ENCODE results near the gene PRMT7.
A peak's percentile ranks its signal among the peaks of the same experiment; 100 is the strongest.

PRMT7 gene

GRCh38 chr16:68309799-68310198 is 1.0 kb upstream of the PRMT7 start:
- no peak for ATAC-seq
- peak overlapping the region; percentile 96 for H3K27ac Mint-ChIP-seq
- H3K9me3 Mint-ChIP-seq, result no peaks in the 10 kb centered on the region
- peaks cover 33% of the 10 kb centered on the region for H3K36me3 Mint-ChIP-seq (ENCODE audit: low read depth)
- no peaks in the 10 kb centered on the region for H3K27me3 Mint-ChIP-seq
- peaks cover 50% of the 10 kb centered on the region for H3K4me1 Mint-ChIP-seq
- DNase-seq, result no peak
- H3K4me3 Mint-ChIP-seq, result peak overlapping the region; percentile 85

DNA sequence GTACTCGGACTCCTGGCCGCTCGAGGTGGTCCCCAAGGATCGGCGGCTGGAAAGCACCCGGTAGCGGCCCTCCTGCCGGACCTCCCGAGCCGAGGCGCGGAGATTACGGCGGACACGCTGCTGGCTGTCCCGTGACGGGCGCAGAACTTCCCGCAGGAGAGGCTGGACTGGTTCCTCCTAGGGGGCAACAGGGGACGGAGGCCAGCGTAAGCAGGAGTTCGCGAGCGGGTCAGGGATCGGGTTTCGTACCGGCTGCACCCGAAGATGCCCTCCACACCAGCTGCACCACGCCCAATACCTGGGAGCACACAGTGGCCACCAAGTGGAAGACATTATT is 414 bp upstream of the PRMT7 start:
- ATAC-seq (no peak), DNase-seq (no peak)
- peak overlapping the region; percentile 85 for H3K4me3 Mint-ChIP-seq
- H3K27me3 Mint-ChIP-seq, result no peaks in the 10 kb centered on the region
- peaks cover 32% of the 10 kb centered on the region for H3K36me3 Mint-ChIP-seq (ENCODE audit: low read depth)
- peaks cover 50% of the 10 kb centered on the region for H3K4me1 Mint-ChIP-seq
- no peaks in the 10 kb centered on the region for H3K9me3 Mint-ChIP-seq
- peak overlapping the region; percentile 96 for H3K27ac Mint-ChIP-seq

- ATAC-seq (no peak), DNase-seq (no peak)
- Mint-ChIP-seq H3K4me1 (peaks cover 40% of the 10 kb centered on the region), H3K27ac (no peak overlapping the region), H3K36me3 (ENCODE audit: low read depth) (peaks cover 27% of the 10 kb centered on the region), H3K9me3 (no peaks in the 10 kb centered on the region), H3K4me3 (peak overlapping the region; percentile 58), H3K27me3 (no peaks in the 10 kb centered on the region)
Measured at GRCh38 chr16:68313116-68313515, 2.3 kb downstream of the PRMT7 start.

- Mint-ChIP-seq H3K4me3 (peak overlapping the region; percentile 15), H3K27me3 (no peaks in the 10 kb centered on the region), H3K36me3 (ENCODE audit: low read depth) (peaks cover 33% of the 10 kb centered on the region), H3K27ac (peak overlapping the region; percentile 78), H3K4me1 (peaks cover 23% of the 10 kb centered on the region), H3K9me3 (no peaks in the 10 kb centered on the region)
- DNase-seq (peak; percentile 67), ATAC-seq (peak; percentile 100)
Measured at GRCh38 chr16:68319185-68319908, 8.5 kb downstream of the PRMT7 start.

- ATAC-seq, result no peak
- H3K36me3 Mint-ChIP-seq (ENCODE audit: low read depth), result peaks cover 35% of the 10 kb centered on the region
- no peak overlapping the region for H3K27ac Mint-ChIP-seq
Measured at GRCh38 chr16:68324336-68324735, 13.5 kb downstream of the PRMT7 start.

DNA sequence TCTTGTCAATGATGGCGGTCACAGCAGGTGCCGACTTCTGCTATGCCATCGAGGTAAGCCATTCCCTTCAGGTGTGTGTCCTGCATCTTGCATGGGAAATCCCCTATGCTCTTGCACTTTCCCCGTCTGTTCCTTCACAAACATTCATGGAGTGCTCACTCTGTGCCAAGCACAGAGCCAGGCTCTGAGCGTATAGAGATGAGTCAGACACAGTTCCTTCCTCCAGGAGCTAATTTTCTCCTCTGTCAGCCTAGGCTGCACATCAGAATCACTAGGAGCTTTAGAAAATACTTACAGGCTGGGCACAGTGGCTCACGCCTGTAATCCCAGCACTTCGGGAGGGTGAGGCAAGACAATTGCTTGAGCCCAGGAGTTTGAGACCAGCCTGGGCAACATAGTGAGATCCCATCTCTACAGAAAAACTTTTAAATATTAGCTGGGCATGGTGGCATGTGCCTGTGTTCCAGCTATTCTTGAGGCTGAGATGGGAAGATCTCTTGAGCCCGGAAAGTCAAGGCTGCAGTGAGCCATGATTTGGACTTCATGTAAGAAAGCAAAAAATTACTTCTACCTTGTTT is 14.1 kb downstream of the PRMT7 start:
- Mint-ChIP-seq H3K9me3 (no peaks in the 10 kb centered on the region), H3K27ac (no peak overlapping the region), H3K27me3 (no peaks in the 10 kb centered on the region), H3K36me3 (ENCODE audit: low read depth) (peaks cover 34% of the 10 kb centered on the region), H3K4me3 (no peak overlapping the region), H3K4me1 (peaks cover 18% of the 10 kb centered on the region)
- ATAC-seq (no peak), DNase-seq (no peak)

More at GRCh38 chr16:68324336-68324735, 13.5 kb downstream of the PRMT7 start:
- Mint-ChIP-seq H3K4me1 (peaks cover 23% of the 10 kb centered on the region), H3K9me3 (no peaks in the 10 kb centered on the region), H3K27me3 (no peaks in the 10 kb centered on the region), H3K4me3 (no peak overlapping the region)
- DNase-seq, result no peak

DNA sequence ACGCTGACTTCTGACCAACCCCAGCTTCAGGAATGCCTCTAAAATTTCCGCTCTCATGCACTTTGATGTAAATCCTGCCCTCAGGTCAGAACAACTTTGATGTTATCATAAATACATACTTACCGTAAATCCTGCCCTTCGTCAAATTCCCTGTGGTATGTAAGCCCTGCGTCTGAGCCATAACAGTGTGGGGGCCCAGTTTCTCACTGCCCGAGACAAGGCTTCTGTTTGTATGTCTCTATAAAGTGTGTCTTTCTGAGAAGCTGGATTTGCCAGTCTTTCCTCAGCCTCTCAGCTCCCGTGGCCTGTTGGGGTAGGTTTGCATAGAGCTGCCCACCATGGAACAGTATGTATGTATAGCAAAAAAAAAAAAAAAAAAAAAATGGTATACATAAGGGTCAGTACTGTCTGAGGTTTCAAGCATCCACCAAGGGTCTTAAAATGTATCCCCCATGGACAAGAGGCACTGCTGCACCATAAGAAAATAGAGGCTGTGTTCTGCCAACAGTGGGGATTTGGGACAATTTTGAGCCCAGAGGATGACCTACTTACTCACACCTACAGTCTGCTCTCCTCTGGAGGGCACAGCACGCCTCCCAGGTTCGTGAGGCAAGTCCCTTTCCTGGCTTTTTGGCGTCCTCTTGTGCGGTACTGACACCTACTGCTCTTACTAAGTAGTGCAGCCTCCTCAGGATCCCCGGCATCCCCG is 17.5 kb downstream of the PRMT7 start:
- H3K36me3 Mint-ChIP-seq (ENCODE audit: low read depth), result peaks cover 36% of the 10 kb centered on the region

DNA sequence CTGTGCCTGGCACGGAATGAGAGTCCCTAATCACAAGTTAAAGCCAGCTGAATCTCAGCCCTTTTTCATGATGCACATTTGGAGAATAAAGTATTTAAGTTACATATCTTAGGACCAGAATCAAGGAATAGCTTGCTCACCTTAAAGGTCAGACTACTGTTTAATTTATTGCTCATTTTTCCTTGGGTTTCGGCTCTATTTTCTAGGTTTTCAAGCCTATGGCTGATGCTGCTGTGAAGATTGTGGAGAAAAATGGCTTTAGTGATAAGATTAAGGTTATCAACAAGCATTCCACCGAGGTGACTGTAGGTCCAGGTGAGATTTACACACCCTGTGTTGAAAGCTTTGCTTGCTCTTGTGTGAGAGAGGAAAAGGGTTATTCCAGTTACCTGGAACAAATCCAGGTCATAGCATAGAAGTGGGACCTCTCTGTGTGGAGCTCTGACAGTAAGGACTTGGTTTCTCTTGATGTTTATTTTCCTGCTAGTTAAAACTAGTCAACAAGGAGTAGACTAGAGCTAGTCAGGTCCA is 18.1 kb downstream of the PRMT7 start:
- Mint-ChIP-seq H3K9me3 (no peaks in the 10 kb centered on the region), H3K4me1 (peaks cover 22% of the 10 kb centered on the region), H3K4me3 (no peak overlapping the region), H3K27ac (no peak overlapping the region), H3K27me3 (no peaks in the 10 kb centered on the region), H3K36me3 (ENCODE audit: low read depth) (peaks cover 34% of the 10 kb centered on the region)
- ATAC-seq, result no peak
- DNase-seq, result no peak

More for the DNA sequence above, 17.5 kb downstream of the PRMT7 start:
- no peak overlapping the region for H3K4me3 Mint-ChIP-seq
- no peaks in the 10 kb centered on the region for H3K27me3 Mint-ChIP-seq
- ATAC-seq (peak; percentile 94), DNase-seq (peak; percentile 77)
- no peak overlapping the region for H3K27ac Mint-ChIP-seq
- H3K9me3 Mint-ChIP-seq, result no peaks in the 10 kb centered on the region
- peaks cover 22% of the 10 kb centered on the region for H3K4me1 Mint-ChIP-seq

- peak overlapping the region; percentile 33 for H3K27ac Mint-ChIP-seq
- no peaks in the 10 kb centered on the region for H3K9me3 Mint-ChIP-seq
- no peaks in the 10 kb centered on the region for H3K27me3 Mint-ChIP-seq
- peaks cover 38% of the 10 kb centered on the region for H3K36me3 Mint-ChIP-seq (ENCODE audit: low read depth)
- H3K4me1 Mint-ChIP-seq, result peaks cover 22% of the 10 kb centered on the region
- no peak for DNase-seq
- no peak overlapping the region for H3K4me3 Mint-ChIP-seq
- no peak for ATAC-seq
Measured at GRCh38 chr16:68331879-68332410, 21.1 kb downstream of the PRMT7 start.

DNA sequence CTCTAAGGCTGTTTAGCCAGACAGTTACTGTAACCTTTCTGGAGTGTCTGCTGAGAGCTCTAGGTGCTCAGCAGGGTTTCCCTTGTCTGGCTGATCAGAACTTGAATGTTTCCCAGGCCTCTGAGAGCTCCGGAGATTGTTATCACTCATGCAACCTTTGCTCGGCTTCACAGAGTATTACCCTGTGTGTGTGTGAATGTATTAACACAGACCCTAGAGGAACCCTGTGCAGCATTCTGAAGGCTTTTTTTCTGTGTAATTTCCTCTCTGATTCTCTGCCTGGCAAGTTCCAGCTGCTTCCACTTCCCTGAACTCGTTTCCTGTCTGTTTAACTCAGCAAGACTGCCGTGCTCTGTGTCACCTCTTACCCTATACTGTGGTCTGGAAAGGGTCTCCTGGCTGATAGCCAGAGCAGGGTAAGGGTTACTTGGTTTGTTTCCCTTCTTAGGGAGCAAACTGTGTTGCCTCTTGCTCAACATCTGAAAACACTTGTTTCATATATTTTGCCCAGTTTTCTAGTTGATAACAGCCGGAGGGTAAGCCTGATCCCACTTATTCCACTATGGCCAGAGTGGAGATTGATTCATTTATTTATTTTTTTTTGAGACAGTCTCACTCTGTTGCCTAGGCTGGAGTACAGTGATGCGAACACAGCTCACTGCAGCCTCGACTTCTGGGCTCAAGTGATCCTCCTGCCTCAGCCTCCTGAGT is 21.7 kb downstream of the PRMT7 start:
- no peak for DNase-seq
- Mint-ChIP-seq H3K27me3 (no peaks in the 10 kb centered on the region), H3K9me3 (no peaks in the 10 kb centered on the region), H3K36me3 (ENCODE audit: low read depth) (peaks cover 40% of the 10 kb centered on the region), H3K4me3 (no peak overlapping the region), H3K4me1 (peaks cover 18% of the 10 kb centered on the region), H3K27ac (peak overlapping the region; percentile 33)
- ATAC-seq, result no peak

GRCh38 chr16:68335175-68335574 is 24.4 kb downstream of the PRMT7 start:
- ATAC-seq (no peak), DNase-seq (no peak)
- H3K36me3 Mint-ChIP-seq (ENCODE audit: low read depth), result peaks cover 47% of the 10 kb centered on the region
- no peak overlapping the region for H3K4me3 Mint-ChIP-seq
- peaks cover 11% of the 10 kb centered on the region for H3K4me1 Mint-ChIP-seq
- no peak overlapping the region for H3K27ac Mint-ChIP-seq
- no peaks in the 10 kb centered on the region for H3K27me3 Mint-ChIP-seq
- no peaks in the 10 kb centered on the region for H3K9me3 Mint-ChIP-seq

DNA sequence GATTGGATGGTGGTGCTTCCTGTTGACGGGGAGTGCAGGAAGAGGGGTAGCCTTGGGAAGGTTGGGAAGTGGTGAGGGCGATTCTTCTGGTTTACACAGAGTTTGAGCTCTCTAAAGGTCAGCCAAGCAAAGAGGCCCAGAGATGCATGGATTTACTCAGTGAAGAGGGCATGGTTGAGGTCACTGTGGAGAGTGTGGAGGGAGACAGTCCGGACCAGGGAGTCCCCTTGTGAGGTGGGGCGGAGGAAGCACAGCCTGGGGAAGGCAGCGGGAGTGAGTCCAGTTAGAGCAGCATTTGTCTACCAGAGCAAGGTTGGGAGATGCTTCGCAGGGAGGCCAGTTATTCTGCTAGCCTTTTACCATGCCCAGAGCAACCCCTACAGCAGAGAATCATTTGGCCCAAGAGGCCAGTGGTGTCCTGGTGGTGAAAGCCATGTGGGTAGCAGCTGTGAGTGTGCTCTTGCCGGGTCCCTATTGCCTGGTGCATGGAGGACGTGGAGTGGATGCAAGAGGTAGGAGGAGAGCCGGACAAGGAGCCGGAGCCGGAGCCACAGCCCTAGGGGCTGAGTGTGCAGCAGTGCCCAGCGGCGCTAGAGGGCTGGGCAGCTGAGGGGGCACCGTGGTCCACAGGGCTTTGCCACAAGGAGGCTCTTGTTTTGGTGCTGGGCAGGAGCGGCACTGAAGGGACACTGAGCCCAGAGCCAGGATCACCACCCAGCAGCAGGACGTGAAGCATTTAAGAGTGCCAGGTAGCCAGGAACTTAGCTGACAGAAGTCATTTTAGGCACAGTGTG is 27.7 kb downstream of the PRMT7 start:
- ATAC-seq, result no peak
- Mint-ChIP-seq H3K27me3 (no peaks in the 10 kb centered on the region), H3K9me3 (no peaks in the 10 kb centered on the region)

GRCh38 chr16:68339214-68339613 is 28.4 kb downstream of the PRMT7 start:
- DNase-seq (no peak), ATAC-seq (no peak)
- Mint-ChIP-seq H3K9me3 (no peaks in the 10 kb centered on the region), H3K4me1 (no peaks in the 10 kb centered on the region), H3K36me3 (ENCODE audit: low read depth) (peaks cover 51% of the 10 kb centered on the region), H3K27ac (no peak overlapping the region), H3K4me3 (no peak overlapping the region), H3K27me3 (no peaks in the 10 kb centered on the region)

More for the DNA sequence above, 27.7 kb downstream of the PRMT7 start:
- peaks cover 54% of the 10 kb centered on the region for H3K36me3 Mint-ChIP-seq (ENCODE audit: low read depth)
- no peaks in the 10 kb centered on the region for H3K4me1 Mint-ChIP-seq
- no peak overlapping the region for H3K4me3 Mint-ChIP-seq
- no peak overlapping the region for H3K27ac Mint-ChIP-seq
- no peak for DNase-seq

Data from activated naive CD8-positive, alpha-beta T cell treated with anti-CD3 and anti-CD28 coated beads, Interleukin-2, amount 50 U/mL, for 24 hours (primary cell).